A673 (cell line): ENCODE data around the gene PRKCA.

Experiments
- CTCF ChIP-seq: fragments of 300-800, 200-600 bp; sonication (generic); conservative IDR thresholded peaks from 2 replicates; pipeline ENCODE4 v1.5.1; 2017; ENCODE audit warnings: low read depth, mild to moderate bottlenecking, antibody characterized with exemption, low read length, moderate library complexity, mixed read lengths
- EZH2 ChIP-seq: fragments of 200-600 bp; sonication (generic); IDR thresholded peaks from 2 replicates; pipeline ENCODE4 v1.6.1; 2017; ENCODE audit warnings: borderline replicate concordance, low read depth, mild to moderate bottlenecking, mixed read lengths, antibody characterized with exemption, low read length; ENCODE audit not compliant: poor library complexity, severe bottlenecking

- no peak for TF ChIP-seq CTCF
- TF ChIP-seq EZH2: no peak
Measured at GRCh38 chr17:66576473-66576872, 274.1 kb downstream of the PRKCA start.
